GM21529 (cell line): ENCODE data around the gene PNMT.
"Not testable (repeated sequence)": the region's sequence is repeated elsewhere in the genome, so short reads cannot be mapped to it uniquely, and the experiment has no call there.

Experiments
- ATAC-seq: cut with Tn5 transposase; IDR thresholded peaks from one replicate; pipeline ENCODE4 v1.9.1; 2021; ENCODE audit not compliant: unreplicated experiment

The PNMT gene

DNA sequence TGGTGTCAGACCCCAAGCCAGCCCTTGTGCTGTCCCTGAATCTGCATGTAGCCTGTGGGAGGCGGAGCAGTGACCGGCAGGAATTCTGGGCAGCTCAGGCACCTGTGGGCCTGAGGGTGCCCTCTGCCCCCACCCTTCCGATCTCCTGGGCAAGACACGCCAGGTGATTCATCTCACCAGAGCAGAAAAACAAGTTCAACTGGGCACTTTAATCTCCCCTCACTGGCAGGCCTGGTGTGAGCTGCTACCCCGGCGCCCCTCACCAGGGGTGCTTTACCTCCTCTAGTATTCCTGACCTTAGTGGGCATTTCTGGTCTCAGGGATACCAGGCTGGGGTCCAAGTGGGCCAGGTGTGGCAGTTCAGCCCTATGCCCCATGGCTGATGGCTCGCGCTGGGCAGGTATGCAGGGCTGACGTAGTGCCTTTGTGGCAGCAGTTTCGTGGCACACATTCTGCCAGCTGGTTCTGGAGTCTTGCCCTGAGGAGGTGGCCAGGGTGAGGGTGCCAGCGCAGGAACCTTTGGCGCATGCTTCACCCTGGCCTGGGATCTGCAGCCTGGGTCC is 37.6 kb downstream of the PNMT start:
- no peak for ATAC-seq

DNA sequence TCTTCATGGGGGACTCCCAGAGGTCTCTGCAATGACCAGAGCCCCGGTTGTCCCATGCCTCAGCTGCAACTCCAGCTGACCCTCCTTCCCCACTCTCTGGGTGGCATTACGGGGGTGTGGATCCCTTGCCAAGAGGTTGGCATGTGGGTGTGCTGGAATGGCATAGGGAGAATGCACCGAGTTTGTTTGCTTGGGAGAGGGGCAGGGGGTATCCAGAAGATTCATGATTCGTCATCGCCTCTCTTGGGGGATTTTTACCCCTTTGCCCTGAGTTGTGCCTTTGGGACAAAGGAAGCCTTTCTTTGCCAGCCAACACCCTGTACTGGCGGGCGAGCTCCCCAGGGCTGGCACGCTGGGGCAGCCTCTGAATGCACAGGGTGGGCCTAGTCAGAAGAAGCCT is 38.1 kb downstream of the PNMT start:
- ATAC-seq, result no peak

DNA sequence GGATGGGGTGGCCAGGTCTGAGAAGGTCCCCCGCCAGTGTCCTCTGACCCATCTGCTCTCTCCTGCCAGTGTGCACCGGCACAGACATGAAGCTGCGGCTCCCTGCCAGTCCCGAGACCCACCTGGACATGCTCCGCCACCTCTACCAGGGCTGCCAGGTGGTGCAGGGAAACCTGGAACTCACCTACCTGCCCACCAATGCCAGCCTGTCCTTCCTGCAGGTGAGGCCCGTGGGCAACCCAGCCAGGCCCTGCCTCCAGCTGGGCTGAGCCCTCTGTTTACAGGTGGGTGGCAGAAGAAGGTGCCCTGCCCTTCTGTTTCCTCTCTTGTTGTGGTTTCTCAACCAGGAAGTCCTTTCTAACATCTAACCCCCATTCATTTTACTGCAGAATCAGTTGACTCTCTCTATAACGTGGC is 38.7 kb downstream of the PNMT start:
- no peak for ATAC-seq

DNA sequence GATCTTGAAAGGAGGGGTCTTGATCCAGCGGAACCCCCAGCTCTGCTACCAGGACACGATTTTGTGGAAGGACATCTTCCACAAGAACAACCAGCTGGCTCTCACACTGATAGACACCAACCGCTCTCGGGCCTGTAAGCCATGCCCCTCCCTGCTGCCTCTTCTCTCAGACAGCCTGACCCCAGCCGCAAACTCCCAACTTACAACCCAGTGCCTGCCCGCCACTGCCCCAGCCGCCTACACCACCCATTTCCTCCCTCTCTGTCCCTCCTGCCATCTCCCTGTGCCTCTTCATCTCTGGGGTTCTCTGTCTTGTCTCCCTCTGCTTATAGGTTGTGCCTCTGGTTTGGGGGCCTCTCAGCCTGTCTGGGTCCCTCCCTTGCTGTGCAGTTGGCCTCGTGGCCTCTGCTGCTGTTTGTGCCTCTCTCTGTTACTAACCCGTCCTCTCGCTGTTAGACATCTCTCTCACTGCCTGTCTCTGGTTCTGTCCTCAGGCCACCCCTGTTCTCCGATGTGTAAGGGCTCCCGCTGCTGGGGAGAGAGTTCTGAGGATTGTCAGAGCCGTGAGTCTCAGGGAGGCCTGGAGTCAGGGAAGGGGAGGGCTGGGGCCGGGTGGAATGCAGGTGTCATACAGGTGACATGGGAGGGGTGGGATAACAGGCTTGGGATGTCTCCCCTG is 41.2 kb downstream of the PNMT start:
- no peak for ATAC-seq

DNA sequence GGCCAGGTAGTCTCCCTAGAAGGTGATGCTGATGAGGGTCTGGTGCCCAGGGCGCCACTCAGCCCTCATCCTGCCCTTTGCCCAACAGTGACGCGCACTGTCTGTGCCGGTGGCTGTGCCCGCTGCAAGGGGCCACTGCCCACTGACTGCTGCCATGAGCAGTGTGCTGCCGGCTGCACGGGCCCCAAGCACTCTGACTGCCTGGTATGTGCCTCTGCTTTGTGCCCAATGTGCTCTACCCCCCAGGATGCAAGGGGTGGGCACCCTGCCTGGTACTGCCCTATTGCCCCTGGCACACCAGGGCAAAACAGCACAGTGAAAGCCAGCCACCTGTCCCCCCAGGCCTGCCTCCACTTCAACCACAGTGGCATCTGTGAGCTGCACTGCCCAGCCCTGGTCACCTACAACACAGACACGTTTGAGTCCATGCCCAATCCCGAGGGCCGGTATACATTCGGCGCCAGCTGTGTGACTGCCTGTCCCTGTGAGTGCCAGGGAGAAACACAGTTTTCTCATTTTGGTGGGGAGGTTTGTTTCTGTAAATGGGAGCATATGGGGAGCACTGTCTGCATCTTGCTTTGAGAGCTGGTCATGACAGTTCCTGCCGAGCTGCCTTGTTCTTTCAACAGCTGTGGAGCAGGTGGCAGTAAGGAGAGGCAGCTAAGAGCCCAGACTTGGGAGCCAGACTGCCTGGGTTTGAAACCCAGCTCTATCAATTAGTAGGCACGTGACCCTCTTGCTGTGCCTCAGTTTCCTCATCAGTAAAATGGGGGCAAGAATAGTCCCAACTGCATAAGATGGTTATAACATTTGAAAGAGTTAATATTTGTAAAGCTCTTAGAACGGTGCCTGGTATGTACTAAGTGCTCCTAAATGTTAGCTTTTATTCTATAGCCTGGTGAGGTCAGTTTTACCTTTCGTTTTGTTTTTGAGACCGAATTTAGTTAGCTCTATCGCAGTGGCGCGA is 42.0 kb downstream of the PNMT start:
- no peak for ATAC-seq

DNA sequence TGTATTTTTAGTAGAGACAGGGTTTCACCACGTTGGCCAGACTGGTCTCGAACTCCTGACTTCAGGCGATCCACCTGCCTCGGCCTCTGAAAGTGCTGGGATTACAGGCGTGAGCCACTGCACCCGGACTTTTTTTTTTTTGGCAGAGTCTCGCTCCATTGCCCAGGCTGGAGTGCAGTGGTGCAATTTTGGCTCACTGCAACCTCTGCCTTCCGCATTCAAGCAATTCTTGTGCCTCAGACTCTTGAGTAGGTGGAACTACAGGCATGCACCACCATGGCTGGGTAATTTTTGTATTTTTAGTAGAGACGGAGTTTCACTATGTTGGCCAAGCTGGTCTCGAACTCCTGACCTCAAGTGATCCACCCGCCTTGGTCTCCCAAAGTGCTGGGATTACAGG is 42.8 kb downstream of the PNMT start:
- not testable (repeated sequence) for ATAC-seq

DNA sequence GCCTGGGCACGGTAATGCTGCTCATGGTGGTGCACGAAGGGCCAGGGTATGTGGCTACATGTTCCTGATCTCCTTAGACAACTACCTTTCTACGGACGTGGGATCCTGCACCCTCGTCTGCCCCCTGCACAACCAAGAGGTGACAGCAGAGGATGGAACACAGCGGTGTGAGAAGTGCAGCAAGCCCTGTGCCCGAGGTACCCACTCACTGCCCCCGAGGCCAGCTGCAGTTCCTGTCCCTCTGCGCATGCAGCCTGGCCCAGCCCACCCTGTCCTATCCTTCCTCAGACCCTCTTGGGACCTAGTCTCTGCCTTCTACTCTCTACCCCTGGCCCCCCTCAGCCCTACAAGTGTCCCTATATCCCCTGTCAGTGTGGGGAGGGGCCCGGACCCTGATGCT is 43.6 kb downstream of the PNMT start:
- no peak for ATAC-seq

DNA sequence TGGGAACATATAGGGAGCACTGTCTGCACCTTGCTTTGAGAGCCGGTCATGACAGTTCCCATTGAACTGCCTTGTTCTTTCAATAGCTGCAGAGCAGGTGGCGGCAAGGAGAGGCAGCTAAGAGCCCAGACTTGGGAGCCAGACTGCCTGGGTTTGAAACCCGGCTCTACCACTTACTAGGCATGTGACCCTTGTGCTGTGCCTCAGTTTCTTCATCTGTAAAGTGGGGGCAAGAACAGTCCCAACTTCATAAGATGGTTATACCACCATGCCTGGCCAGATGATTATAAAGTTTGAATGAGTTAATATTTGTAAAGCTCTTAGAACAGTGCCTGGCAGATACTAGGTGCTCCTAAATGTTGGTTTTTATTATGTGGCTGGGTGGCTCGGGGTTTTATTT is 46.0 kb downstream of the PNMT start:
- ATAC-seq, result no peak

DNA sequence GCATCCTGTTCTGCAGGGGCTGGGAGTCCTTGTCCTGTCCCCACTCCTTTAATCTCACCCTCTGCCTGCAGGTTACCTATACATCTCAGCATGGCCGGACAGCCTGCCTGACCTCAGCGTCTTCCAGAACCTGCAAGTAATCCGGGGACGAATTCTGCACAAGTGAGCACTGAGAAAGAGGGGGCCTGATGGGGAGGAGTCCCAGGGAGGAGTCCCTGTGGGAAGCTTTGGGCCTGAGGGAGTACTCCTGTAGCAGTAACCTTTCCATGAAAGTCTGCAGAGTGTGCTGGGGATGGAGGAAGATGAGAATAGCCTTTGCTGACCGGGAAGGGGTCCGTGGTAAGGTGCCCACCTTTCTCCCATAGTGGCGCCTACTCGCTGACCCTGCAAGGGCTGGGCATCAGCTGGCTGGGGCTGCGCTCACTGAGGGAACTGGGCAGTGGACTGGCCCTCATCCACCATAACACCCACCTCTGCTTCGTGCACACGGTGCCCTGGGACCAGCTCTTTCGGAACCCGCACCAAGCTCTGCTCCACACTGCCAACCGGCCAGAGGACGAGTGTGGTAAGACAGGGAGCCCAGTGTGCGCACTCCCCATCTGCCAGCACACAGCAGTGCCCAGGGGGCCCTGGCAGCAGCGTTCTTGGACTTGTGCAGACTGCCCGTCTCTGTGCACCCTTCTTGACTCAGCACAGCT is 47.3 kb downstream of the PNMT start:
- no peak for ATAC-seq

DNA sequence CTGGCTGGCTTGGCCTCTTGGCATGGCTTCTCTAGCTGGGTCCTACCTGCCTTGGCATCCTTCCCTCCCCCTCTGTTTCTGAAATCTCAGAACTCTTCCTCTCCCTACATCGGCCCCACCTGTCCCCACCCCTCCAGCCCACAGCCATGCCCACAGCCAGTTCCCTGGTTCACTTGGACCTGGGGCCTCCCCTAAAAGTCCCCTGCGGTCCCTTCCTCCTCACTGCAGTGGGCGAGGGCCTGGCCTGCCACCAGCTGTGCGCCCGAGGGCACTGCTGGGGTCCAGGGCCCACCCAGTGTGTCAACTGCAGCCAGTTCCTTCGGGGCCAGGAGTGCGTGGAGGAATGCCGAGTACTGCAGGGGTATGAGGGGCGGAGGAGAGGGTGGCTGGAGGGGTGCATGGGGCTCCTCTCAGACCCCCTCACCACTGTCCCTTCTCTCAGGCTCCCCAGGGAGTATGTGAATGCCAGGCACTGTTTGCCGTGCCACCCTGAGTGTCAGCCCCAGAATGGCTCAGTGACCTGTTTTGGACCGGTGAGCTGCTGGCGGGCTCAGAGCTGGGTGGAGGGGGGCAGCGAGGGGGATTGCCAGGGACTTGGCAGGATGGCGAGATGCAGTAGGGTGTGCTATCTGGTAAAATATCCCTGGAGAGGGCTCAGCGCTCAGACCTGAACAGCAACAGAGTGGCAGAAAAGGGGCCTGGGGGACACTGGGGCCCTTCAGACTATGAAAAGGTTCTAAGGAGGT is 48.0 kb downstream of the PNMT start:
- ATAC-seq, result no peak

DNA sequence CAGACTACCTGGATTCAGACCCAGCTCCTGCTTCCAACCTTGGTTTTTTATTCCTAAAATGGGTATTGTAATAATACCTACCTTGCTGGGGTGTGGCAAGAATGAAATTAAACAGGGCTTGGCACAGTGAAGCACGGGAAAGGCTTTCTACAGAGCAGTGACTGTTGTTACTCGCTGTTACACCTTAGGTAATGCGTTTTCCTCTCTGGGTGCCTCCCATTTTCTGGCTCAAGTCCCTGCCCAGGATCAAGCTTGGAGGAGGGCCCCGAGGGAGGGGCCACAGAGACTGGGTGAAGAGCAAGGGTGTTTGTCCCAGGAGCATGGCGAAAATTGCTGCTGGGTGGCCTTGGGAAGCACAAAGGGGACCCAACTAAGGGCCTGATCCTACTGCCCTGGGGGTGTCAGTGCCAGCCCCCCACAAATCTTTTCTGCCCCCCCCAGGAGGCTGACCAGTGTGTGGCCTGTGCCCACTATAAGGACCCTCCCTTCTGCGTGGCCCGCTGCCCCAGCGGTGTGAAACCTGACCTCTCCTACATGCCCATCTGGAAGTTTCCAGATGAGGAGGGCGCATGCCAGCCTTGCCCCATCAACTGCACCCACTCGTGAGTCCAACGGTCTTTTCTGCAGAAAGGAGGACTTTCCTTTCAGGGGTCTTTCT is 48.8 kb downstream of the PNMT start:
- no peak for ATAC-seq

DNA sequence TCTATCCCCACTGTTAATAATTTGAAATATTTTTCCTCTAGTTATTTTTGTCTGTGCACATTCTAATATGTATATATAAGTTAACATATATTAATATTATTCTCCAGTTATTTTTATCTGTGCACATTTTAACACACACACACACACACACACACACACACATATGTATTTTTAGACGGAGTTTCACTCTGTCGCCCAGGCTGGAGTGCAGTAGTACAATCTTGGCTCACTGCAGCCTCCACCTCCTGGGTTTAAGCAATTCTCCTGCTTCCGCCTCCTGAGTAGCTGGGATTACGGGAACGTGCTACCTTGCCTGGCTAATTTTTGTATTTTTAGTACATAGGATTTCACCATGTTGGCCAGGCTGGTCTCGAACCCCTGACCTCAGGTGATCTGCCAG is 49.4 kb downstream of the PNMT start:
- ATAC-seq, result no peak

DNA sequence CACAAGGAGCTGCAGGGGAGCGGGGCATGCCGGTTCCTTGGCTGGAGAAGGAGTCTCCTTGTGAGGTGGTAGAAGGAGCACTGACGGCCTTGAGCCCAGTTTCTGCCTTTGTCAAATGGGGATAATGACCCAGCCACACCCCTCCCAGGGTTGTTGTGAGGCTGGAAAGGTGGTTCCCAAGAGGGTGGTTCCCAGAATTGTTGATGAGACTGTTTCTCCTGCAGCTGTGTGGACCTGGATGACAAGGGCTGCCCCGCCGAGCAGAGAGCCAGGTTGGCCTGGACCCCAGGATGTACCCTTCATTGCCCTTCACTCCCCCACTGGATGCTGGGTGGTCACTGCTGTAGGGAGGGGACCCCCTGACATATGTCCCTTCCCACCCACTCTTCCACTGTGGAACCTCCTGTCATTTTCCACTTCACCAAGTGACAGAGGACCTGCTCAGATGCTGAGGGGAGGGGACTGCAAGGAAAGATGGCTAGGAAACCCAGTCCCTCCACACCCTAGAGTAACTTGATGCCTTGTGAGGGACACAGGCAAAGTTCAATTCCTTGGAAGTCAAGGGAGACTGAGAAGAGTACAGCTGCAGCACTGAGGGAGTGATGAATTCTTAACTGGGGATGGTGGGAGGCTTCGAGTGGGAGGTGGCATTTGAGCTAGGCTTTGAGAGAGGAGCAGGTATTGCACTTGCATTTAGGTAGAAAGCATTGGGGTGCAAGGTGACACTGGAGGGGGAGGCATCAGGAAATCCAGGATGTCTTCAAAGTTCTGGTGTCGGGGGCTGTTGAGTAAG is 51.5 kb downstream of the PNMT start:
- no peak for ATAC-seq
